ENCODE measurements around the gene HTR1E.

DNA sequence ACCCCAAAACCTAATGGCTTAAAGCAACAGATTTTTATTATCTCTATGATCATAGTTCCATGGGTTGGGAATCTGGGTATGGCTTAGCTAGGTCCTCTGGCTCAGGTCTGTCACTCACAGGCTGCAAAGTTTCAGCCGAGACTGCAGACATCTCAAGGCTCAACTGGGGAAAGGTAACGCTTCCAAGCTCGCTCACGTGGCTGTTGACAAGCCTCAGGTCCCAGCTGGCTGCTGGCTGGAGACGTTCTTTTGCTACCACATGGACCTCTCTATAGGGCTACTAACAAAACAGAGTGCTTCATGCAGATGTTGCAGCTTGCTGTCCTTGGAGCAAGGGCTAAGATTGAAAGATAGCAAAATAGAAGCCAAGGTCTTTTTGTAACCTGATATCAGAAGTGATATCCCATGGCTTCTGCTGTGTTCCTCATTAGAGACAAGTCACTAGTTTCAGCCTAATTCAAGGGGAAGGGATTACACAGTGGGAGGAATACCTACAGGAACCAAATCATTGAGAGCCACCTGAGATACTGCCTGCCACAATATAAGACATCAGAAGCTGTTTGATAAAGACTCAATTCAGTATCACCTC lies 6.6 kb downstream of the HTR1E start:
- TF ChIP-seq TBP (optimal IDR thresholded peaks at IDR 0.05; ENCODE audit: low read depth, low read length): no peak
- TF ChIP-seq, protein P1, sequence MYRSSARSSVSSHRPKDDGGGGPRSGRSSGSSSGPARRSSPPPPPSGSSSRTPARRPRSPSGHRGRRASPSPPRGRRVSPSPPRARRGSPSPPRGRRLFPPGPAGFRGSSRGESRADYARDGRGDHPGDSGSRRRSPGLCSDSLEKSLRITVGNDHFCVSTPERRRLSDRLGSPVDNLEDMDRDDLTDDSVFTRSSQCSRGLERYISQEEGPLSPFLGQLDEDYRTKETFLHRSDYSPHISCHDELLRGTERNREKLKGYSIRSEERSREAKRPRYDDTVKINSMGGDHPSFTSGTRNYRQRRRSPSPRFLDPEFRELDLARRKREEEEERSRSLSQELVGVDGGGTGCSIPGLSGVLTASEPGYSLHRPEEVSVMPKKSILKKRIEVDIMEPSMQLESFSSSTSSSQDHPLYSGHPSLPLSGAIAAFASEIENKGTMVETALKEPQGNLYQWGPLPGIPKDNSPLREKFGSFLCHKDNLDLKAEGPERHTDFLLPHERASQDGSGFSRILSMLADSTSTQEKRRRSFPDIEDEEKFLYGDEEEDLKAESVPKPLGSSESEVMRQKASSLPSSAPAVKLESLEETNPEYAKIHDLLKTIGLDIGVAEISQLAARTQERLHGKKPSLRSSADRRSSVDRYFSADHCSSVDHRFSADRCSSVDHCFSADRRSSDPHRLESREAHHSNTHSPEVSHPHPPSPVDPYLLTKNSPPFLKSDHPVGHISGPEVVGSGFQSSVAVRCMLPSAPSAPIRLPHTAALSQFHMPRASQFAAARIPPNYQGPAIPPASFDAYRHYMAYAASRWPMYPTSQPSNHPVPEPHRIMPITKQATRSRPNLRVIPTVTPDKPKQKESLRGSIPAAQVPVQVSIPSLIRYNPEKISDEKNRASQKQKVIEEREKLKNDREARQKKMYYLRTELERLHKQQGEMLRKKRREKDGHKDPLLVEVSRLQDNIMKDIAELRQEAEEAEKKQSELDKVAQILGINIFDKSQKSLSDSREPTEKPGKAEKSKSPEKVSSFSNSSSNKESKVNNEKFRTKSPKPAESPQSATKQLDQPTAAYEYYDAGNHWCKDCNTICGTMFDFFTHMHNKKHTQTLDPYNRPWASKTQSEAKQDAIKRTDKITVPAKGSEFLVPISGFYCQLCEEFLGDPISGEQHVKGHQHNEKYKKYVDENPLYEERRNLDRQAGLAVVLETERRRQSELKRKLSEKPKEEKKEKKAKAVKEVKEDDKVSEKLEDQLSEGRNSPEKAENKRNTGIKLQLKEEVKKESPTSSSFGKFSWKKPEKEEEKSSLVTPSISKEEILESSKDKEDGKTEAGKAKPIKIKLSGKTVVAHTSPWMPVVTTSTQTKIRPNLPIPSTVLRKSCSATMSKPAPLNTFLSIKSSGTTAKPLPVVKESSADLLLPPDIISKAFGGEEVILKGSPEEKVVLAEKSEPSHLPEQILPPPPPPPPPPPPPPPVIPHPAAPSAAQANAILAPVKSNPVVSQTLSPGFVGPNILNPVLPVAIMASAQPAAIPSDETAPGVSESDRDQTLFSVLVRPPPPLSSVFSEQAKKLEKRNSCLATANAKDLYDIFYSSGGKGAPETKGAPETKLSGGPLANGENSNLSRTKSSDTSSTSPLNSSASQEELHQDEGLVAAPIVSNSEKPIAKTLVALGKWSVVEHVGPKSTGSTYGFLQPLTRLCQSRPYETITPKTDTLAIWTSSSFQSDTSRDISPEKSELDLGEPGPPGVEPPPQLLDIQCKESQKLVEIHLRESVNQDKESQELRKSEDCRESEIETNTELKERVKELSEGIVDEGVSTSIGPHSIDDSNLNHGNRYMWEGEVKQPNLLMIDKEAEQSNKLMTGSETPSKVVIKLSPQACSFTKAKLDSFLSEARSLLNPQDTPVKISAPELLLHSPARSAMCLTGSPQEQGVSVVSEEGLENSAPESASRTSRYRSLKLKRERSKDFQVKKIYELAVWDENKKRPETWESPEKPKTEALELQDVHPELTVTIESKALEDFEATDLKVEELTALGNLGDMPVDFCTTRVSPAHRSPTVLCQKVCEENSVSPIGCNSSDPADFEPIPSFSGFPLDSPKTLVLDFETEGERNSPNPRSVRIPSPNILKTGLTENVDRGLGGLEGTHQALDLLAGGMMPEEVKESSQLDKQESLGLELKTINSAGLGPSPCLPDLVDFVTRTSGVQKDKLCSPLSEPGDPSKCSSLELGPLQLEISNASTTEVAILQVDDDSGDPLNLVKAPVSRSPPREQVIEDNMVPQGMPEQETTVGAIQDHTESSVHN (IDR thresholded peaks at IDR 0.05; ENCODE audit: borderline replicate concordance in 1 of 2, low read depth in 1 of 2): no peak
- TF ChIP-seq SMARCC2 (IDR thresholded peaks at IDR 0.05; ENCODE audit: low read depth): no peak
- no peak for TF ChIP-seq TCF7L2 (IDR thresholded peaks at IDR 0.05; ENCODE audit: low read depth, low read length)
